ENCODE results near the gene RTBDN.
A peak's percentile ranks its signal among the peaks of the same experiment; 100 is the strongest.

RTBDN gene

DNA sequence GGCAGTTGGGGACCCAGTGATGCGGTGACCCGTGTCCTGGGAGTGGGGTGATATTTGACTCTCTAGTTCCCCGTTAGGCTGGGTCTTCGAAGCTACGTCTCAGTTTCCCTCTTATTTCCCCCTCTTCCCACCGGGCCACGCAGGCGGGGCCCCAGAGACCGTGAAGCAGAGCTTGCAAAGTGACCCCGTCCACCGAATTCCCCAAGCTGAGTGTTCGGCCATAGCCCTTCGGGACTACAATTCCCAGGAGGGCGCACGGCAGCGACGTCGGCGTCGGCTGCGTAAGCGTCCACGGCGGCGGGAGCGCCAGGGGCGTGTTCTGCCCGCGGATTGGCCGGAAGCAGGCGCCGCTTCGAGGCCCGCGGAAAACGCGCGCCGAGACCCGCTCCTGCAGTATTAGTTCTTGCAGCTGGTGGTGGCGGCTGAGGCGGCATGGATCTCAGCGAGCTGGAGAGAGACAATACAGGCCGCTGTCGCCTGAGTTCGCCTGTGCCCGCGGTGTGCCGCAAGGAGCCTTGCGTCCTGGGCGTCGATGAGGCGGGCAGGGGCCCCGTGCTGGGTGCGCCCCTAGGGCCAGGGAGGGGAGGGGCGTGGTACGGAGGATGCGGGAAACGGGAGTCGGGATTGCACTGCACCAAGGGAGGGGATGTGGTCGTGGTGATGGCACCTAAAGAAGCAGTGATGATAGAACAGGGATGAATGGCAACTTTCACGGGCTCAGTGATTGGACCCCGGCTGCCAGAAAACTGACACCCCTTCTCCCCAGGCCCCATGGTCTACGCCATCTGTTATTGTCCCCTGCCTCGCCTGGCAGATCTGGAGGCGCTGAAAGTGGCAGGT lies 27.9 kb downstream of the RTBDN start, which contains the start of gene RNASEH2A:
Gene RNASEH2A, plus strand, starts transcription at position 343 of the 840 bp plus-strand sequence. Its CDS starts 90 bp downstream, at position 433.
- Histone ChIP-seq H3K27ac (replicated peaks) (peak within 1 kb of the TSS; percentile 79), H3K27me3 (ENCODE audit: insufficient read depth, poor library complexity, severe bottlenecking) (peaks cover 6% of the 10 kb centered on the region), H3K4me3 (replicated peaks; ENCODE audit: insufficient read depth, low read length) (peak within 1 kb of the TSS; percentile 91)
- TF ChIP-seq POLR2AphosphoS5 (IDR thresholded peaks at IDR 0.05; ENCODE audit: low read depth) = peak; percentile 80
- TF ChIP-seq SPI1 (IDR thresholded peaks at IDR 0.05; ENCODE audit: borderline replicate concordance, low read depth) = no peak
- TF ChIP-seq GABPA (IDR thresholded peaks at IDR 0.05; ENCODE audit: low read depth) = no peak
- TF ChIP-seq, protein P1, sequence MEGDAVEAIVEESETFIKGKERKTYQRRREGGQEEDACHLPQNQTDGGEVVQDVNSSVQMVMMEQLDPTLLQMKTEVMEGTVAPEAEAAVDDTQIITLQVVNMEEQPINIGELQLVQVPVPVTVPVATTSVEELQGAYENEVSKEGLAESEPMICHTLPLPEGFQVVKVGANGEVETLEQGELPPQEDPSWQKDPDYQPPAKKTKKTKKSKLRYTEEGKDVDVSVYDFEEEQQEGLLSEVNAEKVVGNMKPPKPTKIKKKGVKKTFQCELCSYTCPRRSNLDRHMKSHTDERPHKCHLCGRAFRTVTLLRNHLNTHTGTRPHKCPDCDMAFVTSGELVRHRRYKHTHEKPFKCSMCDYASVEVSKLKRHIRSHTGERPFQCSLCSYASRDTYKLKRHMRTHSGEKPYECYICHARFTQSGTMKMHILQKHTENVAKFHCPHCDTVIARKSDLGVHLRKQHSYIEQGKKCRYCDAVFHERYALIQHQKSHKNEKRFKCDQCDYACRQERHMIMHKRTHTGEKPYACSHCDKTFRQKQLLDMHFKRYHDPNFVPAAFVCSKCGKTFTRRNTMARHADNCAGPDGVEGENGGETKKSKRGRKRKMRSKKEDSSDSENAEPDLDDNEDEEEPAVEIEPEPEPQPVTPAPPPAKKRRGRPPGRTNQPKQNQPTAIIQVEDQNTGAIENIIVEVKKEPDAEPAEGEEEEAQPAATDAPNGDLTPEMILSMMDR (IDR thresholded peaks at IDR 0.05; ENCODE audit: insufficient read depth, low read length) = no peak
- TF ChIP-seq, protein P2, sequence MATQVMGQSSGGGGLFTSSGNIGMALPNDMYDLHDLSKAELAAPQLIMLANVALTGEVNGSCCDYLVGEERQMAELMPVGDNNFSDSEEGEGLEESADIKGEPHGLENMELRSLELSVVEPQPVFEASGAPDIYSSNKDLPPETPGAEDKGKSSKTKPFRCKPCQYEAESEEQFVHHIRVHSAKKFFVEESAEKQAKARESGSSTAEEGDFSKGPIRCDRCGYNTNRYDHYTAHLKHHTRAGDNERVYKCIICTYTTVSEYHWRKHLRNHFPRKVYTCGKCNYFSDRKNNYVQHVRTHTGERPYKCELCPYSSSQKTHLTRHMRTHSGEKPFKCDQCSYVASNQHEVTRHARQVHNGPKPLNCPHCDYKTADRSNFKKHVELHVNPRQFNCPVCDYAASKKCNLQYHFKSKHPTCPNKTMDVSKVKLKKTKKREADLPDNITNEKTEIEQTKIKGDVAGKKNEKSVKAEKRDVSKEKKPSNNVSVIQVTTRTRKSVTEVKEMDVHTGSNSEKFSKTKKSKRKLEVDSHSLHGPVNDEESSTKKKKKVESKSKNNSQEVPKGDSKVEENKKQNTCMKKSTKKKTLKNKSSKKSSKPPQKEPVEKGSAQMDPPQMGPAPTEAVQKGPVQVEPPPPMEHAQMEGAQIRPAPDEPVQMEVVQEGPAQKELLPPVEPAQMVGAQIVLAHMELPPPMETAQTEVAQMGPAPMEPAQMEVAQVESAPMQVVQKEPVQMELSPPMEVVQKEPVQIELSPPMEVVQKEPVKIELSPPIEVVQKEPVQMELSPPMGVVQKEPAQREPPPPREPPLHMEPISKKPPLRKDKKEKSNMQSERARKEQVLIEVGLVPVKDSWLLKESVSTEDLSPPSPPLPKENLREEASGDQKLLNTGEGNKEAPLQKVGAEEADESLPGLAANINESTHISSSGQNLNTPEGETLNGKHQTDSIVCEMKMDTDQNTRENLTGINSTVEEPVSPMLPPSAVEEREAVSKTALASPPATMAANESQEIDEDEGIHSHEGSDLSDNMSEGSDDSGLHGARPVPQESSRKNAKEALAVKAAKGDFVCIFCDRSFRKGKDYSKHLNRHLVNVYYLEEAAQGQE (IDR thresholded peaks at IDR 0.05; ENCODE audit: insufficient replicate concordance, low read depth) = peak; percentile 25
- peak; percentile 69 to 91 for DNase-seq (ENCODE audit: low read depth in 1 of 2, low spot score in 1 of 2)

GRCh38 chr19:12804051-12804450 lies 30.3 kb downstream of the RTBDN start:
- peaks cover 6% of the 10 kb centered on the region for H3K27me3 ChIP-seq (ENCODE audit: insufficient read depth, poor library complexity, severe bottlenecking)
- no peak overlapping the region for H3K4me3 ChIP-seq (replicated peaks; ENCODE audit: insufficient read depth, low read length)
- no peak overlapping the region for H3K27ac ChIP-seq (replicated peaks)
- TF ChIP-seq, protein P2 (IDR thresholded peaks at IDR 0.05; ENCODE audit: insufficient replicate concordance, low read depth) = no peak
- TF ChIP-seq GABPA (IDR thresholded peaks at IDR 0.05; ENCODE audit: low read depth) (no peak), POLR2AphosphoS5 (IDR thresholded peaks at IDR 0.05; ENCODE audit: low read depth) (no peak), SPI1 (IDR thresholded peaks at IDR 0.05; ENCODE audit: borderline replicate concordance, low read depth) (no peak)
- TF ChIP-seq, protein P1 (IDR thresholded peaks at IDR 0.05; ENCODE audit: insufficient read depth, low read length) = no peak
- DNase-seq (ENCODE audit: low read depth in 1 of 2, low spot score in 1 of 2) = no peak

DNA sequence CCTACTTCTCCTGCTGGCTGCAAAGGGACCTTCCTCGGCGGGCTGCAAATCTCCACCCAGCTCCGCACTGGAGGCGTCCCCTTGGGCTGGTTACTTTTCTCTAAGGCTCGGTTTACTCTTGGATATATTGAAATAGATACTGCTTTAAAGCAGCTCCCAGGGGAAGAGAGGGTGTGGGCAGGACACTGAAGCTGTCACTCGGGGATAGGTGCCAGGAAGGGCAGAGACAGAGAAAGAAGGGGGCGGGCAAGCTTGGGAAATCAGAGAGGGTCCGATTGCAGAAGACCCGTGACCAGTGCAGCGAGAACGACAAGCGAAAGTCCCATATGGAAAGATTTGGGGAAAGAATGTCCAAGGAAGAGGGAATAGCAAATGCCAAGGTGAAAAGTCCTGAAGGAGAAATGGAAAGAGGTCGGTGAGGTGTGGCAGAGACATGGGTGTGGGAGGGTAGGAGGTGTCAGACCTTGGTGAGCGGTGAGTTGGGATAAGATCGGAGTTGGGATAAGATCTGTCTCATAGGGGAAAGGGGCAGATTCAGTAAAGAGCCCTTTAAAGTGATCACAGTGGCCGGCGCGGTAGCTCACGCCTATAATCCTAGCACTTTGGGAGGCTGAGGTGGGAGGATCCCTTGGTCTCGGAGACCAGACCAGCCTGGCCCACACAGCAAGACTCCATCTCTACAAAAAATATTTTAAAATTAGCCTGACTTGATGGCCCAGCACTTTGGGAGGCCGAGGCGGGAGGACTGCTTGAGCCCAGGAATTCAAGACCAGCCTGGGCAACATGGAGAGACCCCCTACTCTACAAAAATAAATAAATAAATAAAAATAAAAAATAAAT lies 31.9 kb downstream of the RTBDN start:
- peak overlapping the region; percentile 43 for H3K4me3 ChIP-seq (replicated peaks; ENCODE audit: insufficient read depth, low read length)
- TF ChIP-seq, protein P1 (IDR thresholded peaks at IDR 0.05; ENCODE audit: insufficient read depth, low read length) = no peak
- TF ChIP-seq POLR2AphosphoS5 (IDR thresholded peaks at IDR 0.05; ENCODE audit: low read depth) = no peak
- no peak for TF ChIP-seq SPI1 (IDR thresholded peaks at IDR 0.05; ENCODE audit: borderline replicate concordance, low read depth)
- TF ChIP-seq GABPA (IDR thresholded peaks at IDR 0.05; ENCODE audit: low read depth) = no peak
- TF ChIP-seq, protein P2 (IDR thresholded peaks at IDR 0.05; ENCODE audit: insufficient replicate concordance, low read depth) = no peak

More for the DNA sequence above, 31.9 kb downstream of the RTBDN start:
- H3K27me3 ChIP-seq (ENCODE audit: insufficient read depth, poor library complexity, severe bottlenecking) = peaks cover 6% of the 10 kb centered on the region
- H3K27ac ChIP-seq (replicated peaks) = no peak overlapping the region
- DNase-seq (ENCODE audit: low read depth in 1 of 2, low spot score in 1 of 2) = no peak

Data from HL-60 (cell line).